KG1 (cell line): ENCODE measurements around the gene FAM72A.
"Not testable (repeated sequence)": the region's sequence is repeated elsewhere in the genome, so short reads cannot be mapped to it uniquely, and the experiment has no call there.

ENCODE experiments used
- DNase-seq: peaks from one replicate; lab custom pipeline; 2025; lab: John Stamatoyannopoulos, UW

Gene FAM72A

GRCh38 chr1:206215600-206216392 is 13.2 kb upstream of the FAM72A start:
- not testable (repeated sequence) for DNase-seq

DNA sequence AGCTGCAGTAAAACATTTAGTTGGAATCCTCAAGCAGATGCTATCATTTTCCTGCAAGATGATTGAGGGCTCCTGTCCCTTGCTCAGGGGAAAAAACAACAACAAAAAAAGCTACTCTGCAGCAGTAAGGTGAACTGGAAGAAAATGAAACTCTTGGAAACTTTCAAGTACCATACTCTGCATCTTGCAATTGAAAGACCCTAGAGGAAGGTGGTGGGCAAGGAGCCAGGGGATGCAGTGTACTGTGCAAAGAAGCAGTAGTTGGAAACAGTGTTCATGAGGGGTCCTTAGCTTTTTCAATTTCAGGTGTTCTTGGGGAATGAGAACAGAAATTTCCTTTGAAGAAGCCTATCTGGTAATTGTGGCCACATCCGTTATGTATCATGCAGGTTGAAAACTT is 8.2 kb upstream of the FAM72A start:
- not testable (repeated sequence) for DNase-seq

- not testable (repeated sequence) for DNase-seq
Measured at GRCh38 chr1:206205569-206205968, 2.9 kb upstream of the FAM72A start.

- DNase-seq = not testable (repeated sequence)
Measured at GRCh38 chr1:206204871-206205270, 2.2 kb upstream of the FAM72A start.

- DNase-seq = not testable (repeated sequence)
Measured at GRCh38 chr1:206204159-206204511, 1.5 kb upstream of the FAM72A start.

GRCh38 chr1:206203364-206204158 is 922 bp upstream of the FAM72A start, which contains the start of gene SRGAP2:
Gene SRGAP2, plus strand, starts transcription at chr1:206203541. Its CDS starts 2,430 bp downstream, at chr1:206205971.
- DNase-seq = not testable (repeated sequence)

- not testable (repeated sequence) for DNase-seq
Measured at GRCh38 chr1:206196748-206197424, 5.8 kb downstream of the FAM72A start.

- DNase-seq = not testable (repeated sequence)
Measured at GRCh38 chr1:206195182-206195581, 7.5 kb downstream of the FAM72A start.

- DNase-seq = not testable (repeated sequence)
Measured at GRCh38 chr1:206186826-206187225, 15.8 kb downstream of the FAM72A start.

- not testable (repeated sequence) for DNase-seq
Measured at GRCh38 chr1:206185778-206186177, 16.9 kb downstream of the FAM72A start.

- DNase-seq = not testable (repeated sequence)
Measured at GRCh38 chr1:206183788-206184187, 18.9 kb downstream of the FAM72A start.

DNA sequence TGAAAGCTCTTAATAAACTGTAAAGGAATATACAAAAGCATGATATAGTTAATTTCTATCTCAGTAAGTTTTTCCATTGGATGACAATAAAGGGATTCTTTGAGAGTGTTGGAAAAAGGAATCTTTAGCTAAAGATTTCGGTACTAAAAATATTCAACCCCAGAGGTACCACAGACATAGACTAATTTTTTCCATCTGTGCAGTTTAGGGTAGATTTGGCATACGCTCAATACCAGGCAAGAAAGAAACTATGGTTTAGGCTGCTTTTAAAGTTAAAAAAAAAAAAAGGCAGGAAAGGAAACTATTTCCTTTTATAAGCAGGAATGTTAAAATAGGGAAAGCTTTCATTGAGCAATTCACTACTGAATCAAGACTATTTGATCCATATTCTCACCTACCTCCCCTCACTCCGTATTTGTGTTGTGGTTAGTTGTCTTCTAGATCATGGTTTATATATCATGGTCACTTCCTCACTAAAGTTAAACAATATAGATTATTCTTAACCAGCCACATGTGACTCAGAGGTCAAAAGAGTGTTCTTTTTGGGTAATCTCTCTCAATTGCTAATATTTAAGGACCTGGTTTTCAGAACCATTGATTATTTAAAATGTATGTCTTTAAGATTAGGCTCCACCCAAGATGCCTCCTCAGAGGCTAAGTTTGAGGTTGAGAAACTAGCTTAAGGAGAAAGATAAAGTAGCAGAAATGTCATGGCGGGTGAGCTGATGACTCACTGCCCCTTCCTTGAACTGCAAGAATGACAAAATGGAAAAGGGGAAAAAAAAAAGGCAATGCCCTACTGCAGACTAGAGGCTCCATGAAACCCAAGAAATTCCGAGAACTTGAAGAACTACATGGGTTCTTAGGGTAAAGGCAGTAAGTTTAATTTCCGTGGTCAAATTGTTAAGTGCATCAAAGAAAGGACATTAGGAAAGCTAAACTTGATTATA is 20.0 kb downstream of the FAM72A start:
- DNase-seq = not testable (repeated sequence)

DNA sequence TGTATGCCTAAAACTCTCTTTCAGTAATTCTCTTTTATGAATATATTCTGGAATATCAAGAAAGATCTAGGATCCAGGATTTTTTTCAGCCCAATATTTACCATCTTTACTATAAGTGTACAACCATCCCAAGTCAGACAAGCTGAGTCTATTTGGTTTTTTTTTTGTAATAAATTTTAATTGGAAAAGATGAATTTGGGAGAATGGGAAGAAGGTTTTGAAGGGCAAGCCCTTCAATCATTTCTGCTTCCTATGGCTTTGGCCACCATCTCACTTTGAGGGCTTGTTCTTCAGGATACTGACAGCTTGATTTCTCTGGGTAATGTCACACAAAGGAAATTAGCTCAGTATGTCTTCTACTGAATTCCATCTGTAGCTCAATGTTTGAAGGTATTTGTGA is 23.0 kb downstream of the FAM72A start:
- DNase-seq = not testable (repeated sequence)

DNA sequence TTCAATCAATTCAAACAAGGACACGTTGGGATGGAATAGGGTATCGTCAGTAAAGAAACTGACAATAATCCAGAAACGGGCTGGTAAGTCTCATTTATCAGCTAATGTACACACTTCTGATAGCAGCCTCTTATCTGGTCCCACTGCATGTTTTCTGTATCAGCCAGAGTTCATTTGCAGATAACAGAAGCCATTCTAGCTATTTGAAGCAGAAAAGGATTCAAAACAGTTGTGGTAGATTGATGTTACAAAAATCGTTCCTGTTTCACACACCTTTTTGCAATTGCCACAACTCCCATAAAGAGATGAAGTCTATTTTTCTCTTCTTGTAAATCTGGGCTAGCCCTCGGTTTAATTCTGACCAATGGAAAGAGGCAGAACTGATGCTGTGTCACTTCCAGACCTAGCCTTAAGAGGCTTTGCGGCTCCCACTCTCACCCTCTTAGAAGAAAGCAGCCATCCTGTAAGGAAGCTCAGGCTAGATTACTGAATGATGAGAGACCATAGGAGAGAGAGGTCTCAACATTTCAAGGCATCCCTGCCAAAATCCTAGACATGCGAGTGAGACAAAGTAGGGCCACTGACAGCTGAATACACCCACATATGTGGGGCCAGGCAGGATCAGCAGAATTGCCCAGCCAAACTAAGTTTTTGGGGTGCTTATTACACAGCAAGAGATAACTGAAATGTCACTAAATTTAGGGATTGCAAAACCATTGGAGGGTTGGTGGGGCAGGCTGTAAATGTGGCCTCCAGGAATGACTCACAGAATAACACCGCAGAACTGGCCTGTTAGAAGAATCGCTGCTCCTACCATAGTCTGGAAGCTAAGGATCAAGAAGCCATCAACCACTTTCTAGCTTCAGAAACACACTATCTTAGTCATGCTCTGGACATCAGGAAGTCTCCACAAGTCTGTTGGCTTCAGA is 24.3 kb downstream of the FAM72A start:
- DNase-seq = not testable (repeated sequence)

- not testable (repeated sequence) for DNase-seq
Measured at GRCh38 chr1:206176114-206176502, 26.5 kb downstream of the FAM72A start.

- DNase-seq = not testable (repeated sequence)
Measured at GRCh38 chr1:206175459-206176113, 27.1 kb downstream of the FAM72A start.

- DNase-seq = not testable (repeated sequence)
Measured at GRCh38 chr1:206174182-206174868, 28.3 kb downstream of the FAM72A start.

DNA sequence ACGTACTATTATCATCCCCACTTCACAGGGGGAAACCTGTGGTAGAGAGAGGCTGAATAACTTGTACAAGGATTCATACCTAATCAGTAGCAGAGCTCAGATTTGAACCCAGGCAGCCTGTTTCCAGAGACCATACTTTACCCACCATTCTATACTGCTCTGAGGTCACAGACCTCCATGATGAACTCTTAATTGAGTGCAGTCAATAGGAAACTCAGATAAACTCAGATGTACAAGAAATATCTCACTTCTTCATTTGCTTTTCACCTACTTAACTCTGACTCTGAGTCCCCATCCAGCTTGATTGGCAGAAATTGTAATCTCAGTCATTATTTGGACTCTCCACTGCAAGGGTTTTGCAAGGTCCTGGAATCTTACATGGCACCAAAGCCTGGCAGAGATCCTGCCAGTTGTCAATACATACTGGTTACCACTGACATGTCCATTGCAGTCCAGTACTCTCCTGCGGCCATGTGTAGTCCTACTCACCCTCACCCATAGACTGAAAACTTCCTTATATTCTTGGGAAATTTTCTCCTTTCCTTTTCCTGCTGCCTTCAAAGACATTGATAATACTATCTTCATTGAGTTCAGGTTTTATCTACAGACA is 29.4 kb downstream of the FAM72A start:
- DNase-seq = not testable (repeated sequence)
